ENCODE data around the gene RSL24D1. TPM values are rescaled to one million over a fixed set of nuclear protein-coding genes. Genes with fewer than 3 reads are reported as not detected.

RSL24D1 gene
- total RNA-seq, 1 experiment from 2014 or later = 111 TPM

DNA sequence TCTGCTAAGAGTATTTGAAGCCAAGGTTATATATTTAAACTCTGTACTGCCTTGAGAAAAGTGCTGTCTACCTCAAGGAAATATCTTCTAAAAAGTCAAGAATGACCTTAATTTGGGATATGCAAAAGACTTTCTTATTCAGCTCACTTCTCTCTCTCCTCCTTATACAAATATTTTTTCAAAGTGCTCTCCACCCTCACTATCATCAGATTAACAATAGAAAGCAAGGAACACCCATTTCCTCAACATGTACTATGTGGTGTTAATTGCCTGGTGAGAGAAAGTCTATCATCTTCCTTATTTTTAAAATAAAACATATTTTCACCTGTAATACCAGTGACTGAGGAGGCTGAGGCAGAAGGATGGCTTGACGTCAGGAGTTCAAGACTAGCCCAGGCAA lies 44.4 kb upstream of the RSL24D1 start:
- intact Hi-C loops (cut with micrococcal nuclease; ENCODE audit: unreplicated experiment) = no loop called here
- Histone ChIP-seq H3K36me3 (ENCODE audit: insufficient read depth, low read length, poor library complexity, severe bottlenecking) (no peaks in the 10 kb centered on the region), H3K27me3 (replicated peaks; ENCODE audit: insufficient read depth, low read depth, low read length, poor library complexity) (peaks cover 15% of the 10 kb centered on the region), H3K27ac (ENCODE audit: low read depth, low read length, poor library complexity, severe bottlenecking) (no peak overlapping the region), H3K4me1 (ENCODE audit: insufficient read depth, low read length, poor library complexity, severe bottlenecking) (no peaks in the 10 kb centered on the region), H3K4me3 (ENCODE audit: low read depth, low read length, poor library complexity, severe bottlenecking) (no peak overlapping the region), H3K9me3 (ENCODE audit: low read depth, low read length, poor library complexity, severe bottlenecking) (no peaks in the 10 kb centered on the region)
- CTCF ChIA-PET = no interaction called here
- TF ChIP-seq, protein P1, sequence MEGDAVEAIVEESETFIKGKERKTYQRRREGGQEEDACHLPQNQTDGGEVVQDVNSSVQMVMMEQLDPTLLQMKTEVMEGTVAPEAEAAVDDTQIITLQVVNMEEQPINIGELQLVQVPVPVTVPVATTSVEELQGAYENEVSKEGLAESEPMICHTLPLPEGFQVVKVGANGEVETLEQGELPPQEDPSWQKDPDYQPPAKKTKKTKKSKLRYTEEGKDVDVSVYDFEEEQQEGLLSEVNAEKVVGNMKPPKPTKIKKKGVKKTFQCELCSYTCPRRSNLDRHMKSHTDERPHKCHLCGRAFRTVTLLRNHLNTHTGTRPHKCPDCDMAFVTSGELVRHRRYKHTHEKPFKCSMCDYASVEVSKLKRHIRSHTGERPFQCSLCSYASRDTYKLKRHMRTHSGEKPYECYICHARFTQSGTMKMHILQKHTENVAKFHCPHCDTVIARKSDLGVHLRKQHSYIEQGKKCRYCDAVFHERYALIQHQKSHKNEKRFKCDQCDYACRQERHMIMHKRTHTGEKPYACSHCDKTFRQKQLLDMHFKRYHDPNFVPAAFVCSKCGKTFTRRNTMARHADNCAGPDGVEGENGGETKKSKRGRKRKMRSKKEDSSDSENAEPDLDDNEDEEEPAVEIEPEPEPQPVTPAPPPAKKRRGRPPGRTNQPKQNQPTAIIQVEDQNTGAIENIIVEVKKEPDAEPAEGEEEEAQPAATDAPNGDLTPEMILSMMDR (conservative IDR thresholded peaks at IDR 0.05; ENCODE audit: low read depth, low read length) = no peak
- no peak for TF ChIP-seq EZH2 (IDR thresholded peaks at IDR 0.05; ENCODE audit: borderline replicate concordance, low read depth, low read length, poor library complexity, severe bottlenecking)
- DNase-seq (ENCODE audit: low spot score) = no peak
- POLR2A ChIA-PET (ENCODE audit: low non-redundant PET) = no interaction called here
- no TSS peak for BruUV-seq (replicated peaks)

DNA sequence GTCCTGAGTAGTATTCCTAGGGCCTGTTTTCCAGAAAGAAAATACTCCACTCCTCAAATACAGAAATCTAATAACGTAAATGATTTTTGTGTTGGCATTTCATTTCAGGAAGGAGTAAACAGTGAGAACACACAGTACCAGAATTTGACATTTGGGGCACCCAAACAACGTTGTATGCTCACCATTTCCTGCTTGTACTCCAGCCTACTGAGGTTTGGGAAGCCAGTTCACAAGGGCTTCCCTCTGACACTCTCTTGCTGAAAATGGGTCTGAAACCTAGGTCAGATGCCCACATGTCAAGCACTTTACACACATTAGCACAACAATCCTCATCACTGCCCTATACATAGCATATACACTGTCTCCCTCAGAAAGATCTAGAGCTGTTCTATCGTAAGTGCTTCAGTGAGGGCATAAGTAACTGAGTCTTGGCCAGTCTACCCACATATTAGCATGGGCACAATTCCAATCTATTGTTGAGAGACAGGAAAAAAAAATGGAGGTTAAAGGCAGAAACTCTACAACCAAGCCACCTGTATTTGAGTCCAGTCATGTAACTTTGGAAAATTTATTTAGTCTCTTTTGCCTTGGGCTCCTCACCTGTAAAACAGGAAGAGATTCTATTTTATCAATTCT lies 43.5 kb upstream of the RSL24D1 start:
- Histone ChIP-seq H3K4me3 (ENCODE audit: low read depth, low read length, poor library complexity, severe bottlenecking) (no peak overlapping the region), H3K36me3 (ENCODE audit: insufficient read depth, low read length, poor library complexity, severe bottlenecking) (no peaks in the 10 kb centered on the region), H3K9me3 (ENCODE audit: low read depth, low read length, poor library complexity, severe bottlenecking) (no peaks in the 10 kb centered on the region), H3K27ac (ENCODE audit: low read depth, low read length, poor library complexity, severe bottlenecking) (no peak overlapping the region), H3K4me1 (ENCODE audit: insufficient read depth, low read length, poor library complexity, severe bottlenecking) (no peaks in the 10 kb centered on the region), H3K27me3 (replicated peaks; ENCODE audit: insufficient read depth, low read depth, low read length, poor library complexity) (peaks cover 15% of the 10 kb centered on the region)
- POLR2A ChIA-PET (ENCODE audit: low non-redundant PET) = no interaction called here
- no TSS peak for BruUV-seq (replicated peaks)
- intact Hi-C loops (cut with micrococcal nuclease; ENCODE audit: unreplicated experiment) = no loop called here
- TF ChIP-seq, protein P1 (conservative IDR thresholded peaks at IDR 0.05; ENCODE audit: low read depth, low read length) = no peak
- no peak for TF ChIP-seq EZH2 (IDR thresholded peaks at IDR 0.05; ENCODE audit: borderline replicate concordance, low read depth, low read length, poor library complexity, severe bottlenecking)
- no peak for DNase-seq (ENCODE audit: low spot score)
- CTCF ChIA-PET = no interaction called here

DNA sequence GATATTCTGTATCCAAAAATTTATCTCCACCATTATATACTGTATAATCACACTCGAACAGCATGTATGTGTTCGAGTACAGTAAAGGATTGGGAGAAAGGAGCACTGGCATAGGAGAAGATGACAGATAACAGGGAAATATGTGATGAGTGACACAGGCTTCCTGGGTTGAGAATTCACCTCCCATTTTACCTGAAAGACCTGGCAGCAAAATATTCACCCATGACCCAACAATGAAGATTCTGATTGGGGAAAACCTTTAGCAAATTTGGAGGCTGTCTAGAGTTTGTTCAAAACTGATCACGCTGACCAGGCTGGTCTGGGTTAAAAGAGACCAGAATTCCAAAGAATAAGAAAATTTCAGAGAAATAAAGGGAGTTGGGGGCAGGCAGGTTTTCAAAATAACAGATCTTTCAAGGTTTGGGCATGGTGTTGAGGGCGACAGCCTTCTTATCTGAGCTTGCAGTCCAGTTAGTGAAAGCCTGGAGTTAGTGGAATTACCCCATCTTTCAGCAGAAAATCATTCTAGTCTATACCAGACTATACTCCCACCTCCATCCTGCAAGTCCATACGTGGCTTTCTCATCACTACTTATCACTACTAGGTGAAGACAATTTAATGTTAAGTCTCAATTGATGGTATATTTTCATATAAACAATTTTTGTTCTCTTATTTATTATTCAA lies 42.8 kb upstream of the RSL24D1 start:
- no peak overlapping the region for H3K27ac ChIP-seq (ENCODE audit: low read depth, low read length, poor library complexity, severe bottlenecking)
- CTCF ChIA-PET = no interaction called here
- H3K4me3 ChIP-seq (ENCODE audit: low read depth, low read length, poor library complexity, severe bottlenecking) = no peak overlapping the region
- TF ChIP-seq, protein P1 (conservative IDR thresholded peaks at IDR 0.05; ENCODE audit: low read depth, low read length) = no peak
- TF ChIP-seq EZH2 (IDR thresholded peaks at IDR 0.05; ENCODE audit: borderline replicate concordance, low read depth, low read length, poor library complexity, severe bottlenecking) = no peak
- intact Hi-C loops (cut with micrococcal nuclease; ENCODE audit: unreplicated experiment) = no loop called here
- H3K4me1 ChIP-seq (ENCODE audit: insufficient read depth, low read length, poor library complexity, severe bottlenecking) = no peaks in the 10 kb centered on the region
- H3K27me3 ChIP-seq (replicated peaks; ENCODE audit: insufficient read depth, low read depth, low read length, poor library complexity) = peaks cover 15% of the 10 kb centered on the region
- DNase-seq (ENCODE audit: low spot score) = no peak
- no peaks in the 10 kb centered on the region for H3K36me3 ChIP-seq (ENCODE audit: insufficient read depth, low read length, poor library complexity, severe bottlenecking)
- POLR2A ChIA-PET (ENCODE audit: low non-redundant PET) = no interaction called here
- H3K9me3 ChIP-seq (ENCODE audit: low read depth, low read length, poor library complexity, severe bottlenecking) = no peaks in the 10 kb centered on the region
- BruUV-seq (replicated peaks) = no TSS peak

Measured in A673 (cell line).